Measurements from ENCODE around the gene GNAL.

GNAL gene

GRCh38 chr18:11792632-11793031, 103.6 kb downstream of the GNAL start:
- Histone ChIP-seq H3K27ac (no peak overlapping the region), H3K27me3 (ENCODE audit: insufficient read depth, low read depth) (no peaks in the 10 kb centered on the region), H3K4me1 (ENCODE audit: low read depth, poor library complexity, severe bottlenecking) (no peaks in the 10 kb centered on the region), H3K4me2 (no peak overlapping the region), H4K20me1 (ENCODE audit: insufficient read depth) (no peaks in the 10 kb centered on the region), H3K4me3 (IDR thresholded peaks at IDR 0.05; ENCODE audit: insufficient read depth, low read depth, low read length) (no peak overlapping the region), H3K9ac (no peak overlapping the region), H3K36me3 (ENCODE audit: insufficient read depth) (no peaks in the 10 kb centered on the region), H2AFZ (ENCODE audit: low read depth) (no peak overlapping the region), H3K79me2 (ENCODE audit: insufficient read depth, low read depth) (no peaks in the 10 kb centered on the region)
- no peak for TF ChIP-seq CTCF (conservative IDR thresholded peaks at IDR 0.05; ENCODE audit: low read depth, low read length)

- Histone ChIP-seq H2AFZ (ENCODE audit: low read depth) (no peak overlapping the region), H3K79me2 (ENCODE audit: insufficient read depth, low read depth) (no peaks in the 10 kb centered on the region), H4K20me1 (ENCODE audit: insufficient read depth) (no peaks in the 10 kb centered on the region), H3K27ac (no peak overlapping the region), H3K4me2 (no peak overlapping the region), H3K36me3 (ENCODE audit: insufficient read depth) (no peaks in the 10 kb centered on the region), H3K4me3 (IDR thresholded peaks at IDR 0.05; ENCODE audit: insufficient read depth, low read depth, low read length) (no peak overlapping the region), H3K4me1 (ENCODE audit: low read depth, poor library complexity, severe bottlenecking) (no peaks in the 10 kb centered on the region), H3K9ac (no peak overlapping the region), H3K27me3 (ENCODE audit: insufficient read depth, low read depth) (no peaks in the 10 kb centered on the region)
- no peak for TF ChIP-seq CTCF (conservative IDR thresholded peaks at IDR 0.05; ENCODE audit: low read depth, low read length)
Observed at GRCh38 chr18:11794195-11794594, 105.1 kb downstream of the GNAL start.

- Histone ChIP-seq H3K4me2 (no peak overlapping the region), H4K20me1 (ENCODE audit: insufficient read depth) (no peaks in the 10 kb centered on the region), H3K79me2 (ENCODE audit: insufficient read depth, low read depth) (no peaks in the 10 kb centered on the region), H3K4me1 (ENCODE audit: low read depth, poor library complexity, severe bottlenecking) (no peaks in the 10 kb centered on the region), H2AFZ (ENCODE audit: low read depth) (no peak overlapping the region), H3K27ac (no peak overlapping the region), H3K27me3 (ENCODE audit: insufficient read depth, low read depth) (no peaks in the 10 kb centered on the region), H3K9ac (no peak overlapping the region), H3K36me3 (ENCODE audit: insufficient read depth) (no peaks in the 10 kb centered on the region), H3K4me3 (IDR thresholded peaks at IDR 0.05; ENCODE audit: insufficient read depth, low read depth, low read length) (no peak overlapping the region)
- no peak for TF ChIP-seq CTCF (conservative IDR thresholded peaks at IDR 0.05; ENCODE audit: low read depth, low read length)
Observed at GRCh38 chr18:11795916-11796315, 106.9 kb downstream of the GNAL start.

GRCh38 chr18:11798271-11798670, 109.2 kb downstream of the GNAL start:
- Histone ChIP-seq H3K79me2 (ENCODE audit: insufficient read depth, low read depth) (no peaks in the 10 kb centered on the region), H4K20me1 (ENCODE audit: insufficient read depth) (no peaks in the 10 kb centered on the region), H3K4me2 (no peak overlapping the region), H3K4me1 (ENCODE audit: low read depth, poor library complexity, severe bottlenecking) (no peaks in the 10 kb centered on the region), H2AFZ (ENCODE audit: low read depth) (no peak overlapping the region), H3K27ac (no peak overlapping the region), H3K36me3 (ENCODE audit: insufficient read depth) (no peaks in the 10 kb centered on the region), H3K4me3 (IDR thresholded peaks at IDR 0.05; ENCODE audit: insufficient read depth, low read depth, low read length) (no peak overlapping the region), H3K27me3 (ENCODE audit: insufficient read depth, low read depth) (no peaks in the 10 kb centered on the region), H3K9ac (no peak overlapping the region)
- no peak for TF ChIP-seq CTCF (conservative IDR thresholded peaks at IDR 0.05; ENCODE audit: low read depth, low read length)

- no peaks in the 10 kb centered on the region for H3K36me3 ChIP-seq (ENCODE audit: insufficient read depth)
- no peak for TF ChIP-seq CTCF (conservative IDR thresholded peaks at IDR 0.05; ENCODE audit: low read depth, low read length)
Observed at GRCh38 chr18:11799066-11799465, 110.0 kb downstream of the GNAL start.

More at GRCh38 chr18:11799066-11799465, 110.0 kb downstream of the GNAL start:
- Histone ChIP-seq H2AFZ (ENCODE audit: low read depth) (no peak overlapping the region), H3K79me2 (ENCODE audit: insufficient read depth, low read depth) (no peaks in the 10 kb centered on the region), H3K4me1 (ENCODE audit: low read depth, poor library complexity, severe bottlenecking) (no peaks in the 10 kb centered on the region), H4K20me1 (ENCODE audit: insufficient read depth) (no peaks in the 10 kb centered on the region), H3K27ac (no peak overlapping the region), H3K27me3 (ENCODE audit: insufficient read depth, low read depth) (no peaks in the 10 kb centered on the region), H3K4me2 (no peak overlapping the region), H3K9ac (no peak overlapping the region), H3K4me3 (IDR thresholded peaks at IDR 0.05; ENCODE audit: insufficient read depth, low read depth, low read length) (no peak overlapping the region)
